Measurements from ENCODE around the gene OCIAD2.
"Not testable (repeated sequence)": the region's sequence is repeated elsewhere in the genome, so short reads cannot be mapped to it uniquely, and the experiment has no call there.

OCIAD2 gene

GRCh38 chr4:48931459-48931858, 24.9 kb upstream of the OCIAD2 start:
- no peak for DNase-seq (ENCODE audit: extremely low spot score)
- POLR2A ChIA-PET: no interaction called here
- TF ChIP-seq TARDBP (IDR thresholded peaks at IDR 0.05) (no peak), FOXA1 (IDR thresholded peaks at IDR 0.05) (no peak), NFRKB (IDR thresholded peaks at IDR 0.05) (no peak), ZNF384 (IDR thresholded peaks at IDR 0.05) (no peak), PKNOX1 (IDR thresholded peaks at IDR 0.05) (no peak), CTBP1 (IDR thresholded peaks at IDR 0.05; ENCODE audit: borderline replicate concordance) (no peak), FOXK2 (IDR thresholded peaks at IDR 0.05) (no peak), SUZ12 (IDR thresholded peaks at IDR 0.05) (no peak), HDGF (IDR thresholded peaks at IDR 0.05; ENCODE audit: borderline replicate concordance) (no peak), BHLHE40 (IDR thresholded peaks at IDR 0.05; ENCODE audit: borderline replicate concordance) (no peak), L3MBTL2 (conservative IDR thresholded peaks at IDR 0.05) (no peak)
- CTCF ChIA-PET: interaction anchor here (1.5 kb wide), 1 partner anchor 14 kb away, joined by 3 read pairs; no protein-coding TSS in a partner anchor

GRCh38 chr4:48930654-48931053, 24.1 kb upstream of the OCIAD2 start:
- POLR2A ChIA-PET: no interaction called here
- CTCF ChIA-PET: interaction anchor here (1.5 kb wide), 1 partner anchor 14 kb away, joined by 3 read pairs; no protein-coding TSS in a partner anchor
- TF ChIP-seq CTBP1 (IDR thresholded peaks at IDR 0.05; ENCODE audit: borderline replicate concordance): no peak
- no peak for TF ChIP-seq LEF1 (IDR thresholded peaks at IDR 0.05; ENCODE audit: borderline replicate concordance)
- no peak for TF ChIP-seq FOXM1 (IDR thresholded peaks at IDR 0.05; ENCODE audit: borderline replicate concordance)
- TF ChIP-seq PKNOX1 (IDR thresholded peaks at IDR 0.05): no peak
- TF ChIP-seq FOXK2 (IDR thresholded peaks at IDR 0.05): no peak
- no peak for TF ChIP-seq NFRKB (IDR thresholded peaks at IDR 0.05)
- no peak for TF ChIP-seq ELF4 (IDR thresholded peaks at IDR 0.05)
- TF ChIP-seq ZNF384 (IDR thresholded peaks at IDR 0.05): no peak
- no peak for TF ChIP-seq FOXA1 (IDR thresholded peaks at IDR 0.05)
- TF ChIP-seq BHLHE40 (IDR thresholded peaks at IDR 0.05; ENCODE audit: borderline replicate concordance): no peak
- no peak for TF ChIP-seq TARDBP (IDR thresholded peaks at IDR 0.05)
- TF ChIP-seq HDGF (IDR thresholded peaks at IDR 0.05; ENCODE audit: borderline replicate concordance): no peak
- TF ChIP-seq L3MBTL2 (conservative IDR thresholded peaks at IDR 0.05): no peak
- TF ChIP-seq SP1 (IDR thresholded peaks at IDR 0.05): no peak
- no peak for TF ChIP-seq ARNT (IDR thresholded peaks at IDR 0.05)
- TF ChIP-seq SUZ12 (IDR thresholded peaks at IDR 0.05): no peak

GRCh38 chr4:48924416-48924815, 17.8 kb upstream of the OCIAD2 start:
- ChIA-PET POLR2A (no interaction called here), CTCF (no interaction called here)
- no peak for TF ChIP-seq TARDBP (IDR thresholded peaks at IDR 0.05)
- no peak for TF ChIP-seq SUZ12 (IDR thresholded peaks at IDR 0.05)
- no peak for TF ChIP-seq FOXM1 (IDR thresholded peaks at IDR 0.05; ENCODE audit: borderline replicate concordance)
- TF ChIP-seq CTBP1 (IDR thresholded peaks at IDR 0.05; ENCODE audit: borderline replicate concordance): no peak
- no peak for TF ChIP-seq HDGF (IDR thresholded peaks at IDR 0.05; ENCODE audit: borderline replicate concordance)
- no peak for TF ChIP-seq ELF4 (IDR thresholded peaks at IDR 0.05)
- no peak for TF ChIP-seq ARNT (IDR thresholded peaks at IDR 0.05)
- no peak for TF ChIP-seq NFRKB (IDR thresholded peaks at IDR 0.05)
- no peak for TF ChIP-seq FOXA1 (IDR thresholded peaks at IDR 0.05)
- no peak for TF ChIP-seq L3MBTL2 (conservative IDR thresholded peaks at IDR 0.05)
- no peak for TF ChIP-seq LEF1 (IDR thresholded peaks at IDR 0.05; ENCODE audit: borderline replicate concordance)
- no peak for TF ChIP-seq PKNOX1 (IDR thresholded peaks at IDR 0.05)
- TF ChIP-seq ZNF384 (IDR thresholded peaks at IDR 0.05): no peak
- no peak for TF ChIP-seq SP1 (IDR thresholded peaks at IDR 0.05)
- DNase-seq (ENCODE audit: extremely low spot score): no peak

More at GRCh38 chr4:48930654-48931053, 24.1 kb upstream of the OCIAD2 start:
- no peak for DNase-seq (ENCODE audit: extremely low spot score)

GRCh38 chr4:48923065-48923464, 16.5 kb upstream of the OCIAD2 start:
- POLR2A ChIA-PET; CTCF ChIA-PET; DNase-seq (ENCODE audit: extremely low spot score): not testable (repeated sequence)

GRCh38 chr4:48914311-48914710, 7.7 kb upstream of the OCIAD2 start:
- no peak for TF ChIP-seq FOXA1 (IDR thresholded peaks at IDR 0.05)
- no peak for DNase-seq (ENCODE audit: extremely low spot score)
- ChIA-PET POLR2A (no interaction called here), CTCF (no interaction called here)

GRCh38 chr4:48913346-48913745, 6.8 kb upstream of the OCIAD2 start:
- ChIA-PET POLR2A (no interaction called here), CTCF (no interaction called here)
- DNase-seq (ENCODE audit: extremely low spot score): no peak
- TF ChIP-seq FOXA1 (IDR thresholded peaks at IDR 0.05): no peak
- no peak for TF ChIP-seq FOXM1 (IDR thresholded peaks at IDR 0.05; ENCODE audit: borderline replicate concordance)
- no peak for TF ChIP-seq TARDBP (IDR thresholded peaks at IDR 0.05)
- TF ChIP-seq FOXK2 (IDR thresholded peaks at IDR 0.05): no peak
- no peak for TF ChIP-seq L3MBTL2 (conservative IDR thresholded peaks at IDR 0.05)
- TF ChIP-seq SUZ12 (IDR thresholded peaks at IDR 0.05): no peak
- no peak for TF ChIP-seq ELF4 (IDR thresholded peaks at IDR 0.05)
- no peak for TF ChIP-seq NFRKB (IDR thresholded peaks at IDR 0.05)
- TF ChIP-seq ARNT (IDR thresholded peaks at IDR 0.05): no peak
- TF ChIP-seq LEF1 (IDR thresholded peaks at IDR 0.05; ENCODE audit: borderline replicate concordance): no peak
- TF ChIP-seq HDGF (IDR thresholded peaks at IDR 0.05; ENCODE audit: borderline replicate concordance): no peak
- TF ChIP-seq BHLHE40 (IDR thresholded peaks at IDR 0.05; ENCODE audit: borderline replicate concordance): no peak

GRCh38 chr4:48912349-48912748, 5.8 kb upstream of the OCIAD2 start:
- ChIA-PET CTCF (no interaction called here), POLR2A (no interaction called here)
- no peak for DNase-seq (ENCODE audit: extremely low spot score)
- TF ChIP-seq PKNOX1 (IDR thresholded peaks at IDR 0.05) (no peak), NFRKB (IDR thresholded peaks at IDR 0.05) (no peak), L3MBTL2 (conservative IDR thresholded peaks at IDR 0.05) (no peak), FOXK2 (IDR thresholded peaks at IDR 0.05) (no peak), FOXM1 (IDR thresholded peaks at IDR 0.05; ENCODE audit: borderline replicate concordance) (no peak), BHLHE40 (IDR thresholded peaks at IDR 0.05; ENCODE audit: borderline replicate concordance) (no peak)
